ENCODE data around the gene SLC22A12.

Gene SLC22A12

DNA sequence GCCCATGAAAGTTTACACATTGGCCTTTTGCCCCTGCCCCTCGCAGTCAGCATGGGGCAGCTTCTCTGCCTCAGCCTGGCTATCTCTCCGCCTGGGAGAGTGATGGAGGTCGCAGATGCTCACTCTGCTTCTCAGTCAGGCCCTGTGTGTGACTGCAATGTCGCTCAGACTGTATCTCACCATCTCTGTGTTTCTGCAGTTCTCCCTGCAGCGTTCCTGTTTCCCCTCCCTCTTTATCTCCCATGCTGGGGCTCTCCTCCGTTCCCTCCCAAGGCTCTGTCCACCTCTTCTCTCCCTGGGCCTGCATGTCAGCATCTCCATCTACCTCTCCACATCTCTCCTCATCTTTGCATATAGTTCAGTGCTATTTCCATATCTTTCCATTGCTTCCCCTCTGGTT, 38.1 kb downstream of the SLC22A12 start:
- FAIRE-seq, result no peak

- FAIRE-seq, result no peak
Measured at GRCh38 chr11:64629796-64630562, 39.0 kb downstream of the SLC22A12 start.

- FAIRE-seq, result no peak
Measured at GRCh38 chr11:64631675-64632074, 40.7 kb downstream of the SLC22A12 start.

- FAIRE-seq, result no peak
Measured at GRCh38 chr11:64632237-64632636, 41.2 kb downstream of the SLC22A12 start.

DNA sequence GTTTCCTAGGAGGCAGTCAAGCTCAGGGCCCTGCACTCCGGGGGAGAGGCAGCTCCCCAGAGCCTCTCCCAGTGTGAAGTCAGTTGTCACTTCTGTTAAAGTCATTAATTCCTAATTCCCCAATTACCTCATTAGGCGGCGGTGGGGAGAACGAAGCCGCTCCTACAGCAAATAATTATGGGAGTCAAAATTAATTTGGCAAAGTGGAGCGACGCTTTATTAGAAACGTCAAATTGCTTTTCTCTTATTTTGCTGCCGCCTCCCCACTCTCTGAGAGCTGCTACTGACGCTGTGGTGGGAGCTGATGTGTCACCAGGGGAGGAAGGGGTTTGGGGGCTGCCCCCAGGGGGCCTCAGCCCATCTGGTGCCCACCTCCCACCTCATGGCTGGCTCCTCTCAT, 41.6 kb downstream of the SLC22A12 start:
- no peak for FAIRE-seq

DNA sequence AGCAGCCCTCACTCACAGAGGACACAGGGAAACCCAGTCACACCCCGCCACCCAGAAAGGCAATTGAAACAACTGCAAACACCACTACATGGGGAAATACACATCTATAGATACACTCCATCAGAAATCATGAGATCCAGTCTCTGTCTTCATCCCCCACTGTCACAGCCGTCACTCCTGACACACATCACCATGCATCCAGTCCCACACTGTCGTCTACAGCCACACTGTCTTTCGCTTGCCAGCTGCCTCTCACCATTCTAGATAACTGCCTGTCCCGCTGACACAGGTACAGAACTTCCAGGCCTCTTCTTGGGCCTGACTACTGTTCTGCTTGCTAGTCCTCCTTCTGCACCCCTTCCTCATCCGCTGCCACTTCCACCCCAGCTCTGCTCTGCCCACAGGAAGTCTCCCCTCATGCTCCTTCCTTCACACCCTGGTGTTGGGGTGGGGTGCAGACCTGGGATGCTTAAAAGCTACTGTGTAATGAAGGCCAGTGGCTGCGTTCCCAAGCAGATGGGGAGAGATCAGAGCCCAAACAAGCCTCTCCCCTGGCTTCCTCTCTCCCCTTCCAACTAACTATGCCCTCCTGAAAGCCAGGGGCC, 42.6 kb downstream of the SLC22A12 start:
- FAIRE-seq, result no peak

- FAIRE-seq, result no peak
Measured at GRCh38 chr11:64637334-64638017, 46.5 kb downstream of the SLC22A12 start.

DNA sequence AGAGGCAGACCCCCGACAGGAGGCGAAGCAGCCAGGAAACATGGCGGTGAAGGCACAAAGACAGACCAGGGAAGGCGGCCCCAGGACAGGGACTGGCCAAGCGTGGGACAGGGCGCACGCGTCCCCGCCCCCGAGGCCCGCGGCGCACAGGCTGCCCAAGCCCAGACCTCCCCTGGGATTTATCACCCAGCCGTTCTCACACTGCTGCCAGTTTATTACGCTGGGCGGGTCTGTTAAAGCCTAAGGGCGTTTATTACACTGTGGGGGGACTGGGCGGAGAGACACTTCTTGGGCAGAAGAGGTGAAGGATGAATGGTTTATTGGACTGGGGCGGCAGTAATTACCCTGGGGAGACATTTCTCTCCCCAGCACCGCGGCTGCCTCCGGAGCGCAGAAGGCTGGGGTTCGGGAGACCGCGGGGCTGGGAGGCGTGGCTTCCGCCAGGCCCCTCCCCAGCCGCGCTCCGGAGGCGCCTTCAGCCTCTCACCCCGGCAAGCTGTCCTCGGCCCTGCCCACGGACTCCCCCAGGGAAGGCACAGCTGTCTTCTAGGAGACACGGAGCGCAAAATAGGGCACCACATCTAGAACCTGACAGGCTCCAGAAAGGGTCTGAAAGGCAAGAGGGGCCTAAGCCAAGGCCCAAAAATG, 47.1 kb downstream of the SLC22A12 start:
- no peak for FAIRE-seq

DNA sequence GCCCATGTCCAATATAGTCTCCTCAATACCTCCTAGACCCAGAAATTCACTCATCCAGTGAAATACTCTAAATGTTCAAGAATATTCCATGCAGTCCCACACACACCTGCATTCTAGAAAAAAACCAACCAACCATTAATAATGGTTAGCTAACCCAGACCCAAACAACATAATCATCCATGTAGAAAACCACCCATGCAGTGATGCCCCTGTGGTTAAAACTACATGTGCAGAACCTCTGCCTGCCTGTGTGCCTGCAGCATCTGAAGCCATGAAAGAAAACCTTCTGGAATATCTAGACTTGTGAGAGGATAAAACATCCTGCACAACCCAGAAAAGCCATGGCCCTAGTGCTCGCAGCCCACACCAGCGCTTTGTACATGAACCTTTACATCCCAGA, 47.8 kb downstream of the SLC22A12 start:
- no peak for FAIRE-seq

- FAIRE-seq, result no peak
Measured at GRCh38 chr11:64639885-64640284, 48.9 kb downstream of the SLC22A12 start.

DNA sequence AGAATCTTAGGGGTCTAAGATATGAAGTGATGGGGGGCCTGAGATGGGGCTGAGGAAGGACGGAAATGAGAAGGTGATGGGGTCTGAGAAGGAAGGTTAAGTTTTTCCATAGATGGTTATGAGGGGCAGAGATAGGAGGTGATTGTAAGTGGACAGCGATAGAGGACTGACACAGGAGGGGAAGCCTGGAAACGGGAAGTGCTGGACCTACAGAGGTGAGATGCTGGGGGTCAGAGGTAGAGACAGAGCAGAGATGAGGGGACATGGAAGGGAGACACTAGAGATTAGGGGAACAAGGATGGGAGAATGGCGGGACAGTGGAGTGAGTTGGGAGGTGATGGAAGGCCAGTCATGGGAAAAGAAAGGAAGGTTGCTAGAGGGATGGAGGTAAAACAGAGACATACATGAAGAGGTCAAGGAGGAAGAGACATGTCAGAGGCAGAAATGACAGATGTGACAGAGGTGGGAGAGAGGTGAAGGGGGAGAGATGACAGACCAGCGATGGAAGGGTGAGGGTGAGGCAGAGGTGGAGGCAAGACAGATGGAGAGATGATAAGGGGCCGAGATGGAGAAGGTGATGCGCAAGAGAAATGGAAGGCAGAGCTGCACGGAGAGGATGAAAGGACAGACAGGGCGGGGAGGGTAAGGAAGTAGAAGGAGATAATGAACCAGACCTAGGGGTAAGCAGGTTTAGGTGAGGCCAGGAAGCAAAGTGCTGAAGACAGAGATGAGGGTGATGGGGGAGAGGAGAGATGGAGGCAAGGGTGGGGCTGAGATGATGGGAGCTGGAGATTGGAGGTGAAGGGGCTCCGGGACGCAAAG, 50.8 kb downstream of the SLC22A12 start:
- FAIRE-seq, result no peak

- FAIRE-seq, result no peak
Measured at GRCh38 chr11:64642418-64642735, 51.4 kb downstream of the SLC22A12 start.

DNA sequence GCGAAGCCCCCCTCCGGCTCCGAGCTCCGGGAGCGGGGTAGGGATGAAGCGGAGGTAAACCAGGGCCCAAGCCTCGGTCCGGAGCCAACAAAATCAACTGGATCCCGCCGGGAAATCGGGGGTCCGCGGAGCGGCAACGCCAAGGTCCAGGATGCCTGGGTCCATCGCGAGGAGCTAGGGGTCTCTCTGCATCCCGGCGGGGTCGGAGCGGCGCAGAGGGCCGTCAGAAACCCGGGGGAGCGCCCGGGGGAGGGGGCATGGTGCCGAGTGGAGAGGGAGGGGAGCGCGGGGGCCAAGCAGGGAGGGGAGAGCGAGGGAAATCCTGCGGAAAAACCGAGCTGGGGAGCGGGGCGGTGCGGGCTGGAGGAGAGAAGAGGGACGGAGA, 51.8 kb downstream of the SLC22A12 start:
- FAIRE-seq, result no peak

GRCh38 chr11:64643256-64643881, 52.3 kb downstream of the SLC22A12 start:
- no peak for FAIRE-seq

DNA sequence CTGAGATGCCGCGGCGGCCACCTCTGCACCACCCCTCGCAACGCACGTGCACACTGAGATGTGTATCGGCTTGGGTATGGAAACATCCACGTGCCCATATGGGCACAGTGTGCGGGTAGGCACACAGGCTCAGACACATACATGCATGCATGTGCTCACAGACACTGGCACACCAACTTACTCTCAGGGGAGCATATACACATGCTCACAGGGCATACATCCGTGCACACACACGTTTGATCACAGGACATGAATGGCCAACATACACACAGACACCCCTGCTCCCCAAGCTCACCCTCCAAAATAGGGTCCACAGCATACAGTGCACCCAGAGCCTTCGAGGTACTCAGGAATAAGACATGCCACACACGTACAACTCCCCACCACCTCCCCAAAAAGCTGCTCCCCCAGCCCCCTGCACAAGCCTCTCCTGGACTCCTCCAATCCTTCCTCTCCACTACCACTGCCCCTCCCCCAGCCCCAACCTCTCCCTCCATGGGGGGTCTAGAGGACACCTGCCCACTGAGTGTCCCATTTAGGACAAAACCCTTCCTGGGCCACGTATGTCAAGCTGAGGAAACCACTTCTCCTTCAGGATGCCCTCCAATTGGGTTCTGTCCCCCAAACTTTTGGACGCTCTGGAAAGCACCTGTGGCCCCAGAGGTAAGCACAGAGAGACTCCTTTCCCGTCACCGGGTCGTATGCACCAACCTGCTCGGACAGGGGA, 53.1 kb downstream of the SLC22A12 start:
- FAIRE-seq, result no peak

GRCh38 chr11:64644647-64645275, 53.7 kb downstream of the SLC22A12 start:
- no peak for FAIRE-seq

GRCh38 chr11:64647019-64647779, 56.2 kb downstream of the SLC22A12 start:
- FAIRE-seq, result no peak

DNA sequence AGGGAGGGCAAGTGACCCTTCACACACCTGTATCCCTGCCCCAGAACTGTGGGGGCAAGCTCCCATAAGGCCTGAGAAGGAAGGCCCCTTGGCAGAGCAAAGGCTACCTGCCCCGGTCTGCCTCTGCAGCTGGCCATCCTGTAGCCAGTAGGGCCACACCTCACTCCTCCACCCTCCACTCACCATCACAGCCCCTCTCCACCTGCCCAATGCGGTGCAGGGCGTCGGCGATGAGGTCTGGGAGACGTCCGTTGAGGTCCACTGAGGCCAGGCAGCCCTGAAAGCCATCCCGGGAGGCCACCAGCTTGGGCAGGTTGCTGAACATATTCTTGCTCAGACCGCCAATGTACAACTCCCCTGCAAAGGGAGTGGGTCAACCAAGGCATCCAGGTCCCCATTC, 57.5 kb downstream of the SLC22A12 start:
- no peak for FAIRE-seq

GRCh38 chr11:64649291-64649697, 58.3 kb downstream of the SLC22A12 start:
- no peak for FAIRE-seq

GRCh38 chr11:64650923-64651523, 60.0 kb downstream of the SLC22A12 start:
- FAIRE-seq, result no peak
